RWPE2 (cell line): ENCODE data around the gene RBBP8NL.

Source experiments
- ATAC-seq: fragments of 200-7000 bp; cut with Tn5 transposase; 3 replicates; pipeline ENCODE4 v1.9.1; 2021; ENCODE audit warnings: low read depth
- DNase-seq: peaks from one replicate; pipeline ENCODE4 v3.0.0-alpha.2; 2020; ENCODE audit warnings: low spot score
- H3K27ac ChIP-seq: fragments of 450-650 bp; 2 replicates; pipeline ENCODE4 v1.5.1; 2017; ENCODE audit warnings: mild to moderate bottlenecking; ENCODE audit not compliant: poor library complexity, severe bottlenecking
- H3K27me3 ChIP-seq: fragments of 250-450 bp; sonication (Bioruptor Pico); 2 replicates; pipeline ENCODE4 v1.5.1; 2021; ENCODE audit warnings: mild to moderate bottlenecking, moderate library complexity; ENCODE audit not compliant: insufficient read depth, poor library complexity, severe bottlenecking
- H3K36me3 ChIP-seq: fragments of 250-450 bp; sonication (Bioruptor Pico); 2 replicates; pipeline ENCODE4 v1.5.1; 2020; ENCODE audit warnings: low read depth, mild to moderate bottlenecking, moderate library complexity
- H3K4me1 ChIP-seq: fragments of 250-450 bp; sonication (Bioruptor Pico); 2 replicates; pipeline ENCODE4 v1.5.1; 2021; ENCODE audit warnings: mild to moderate bottlenecking, moderate library complexity; ENCODE audit not compliant: insufficient read depth, poor library complexity, severe bottlenecking
- H3K4me3 ChIP-seq: fragments of 250-450 bp; sonication (Bioruptor Pico); 2 replicates; pipeline ENCODE4 v1.5.1; 2021; ENCODE audit warnings: mild to moderate bottlenecking, moderate library complexity; ENCODE audit not compliant: severe bottlenecking
- H3K9me3 ChIP-seq: fragments of 250-450 bp; sonication (Bioruptor Pico); 2 replicates; pipeline ENCODE4 v1.5.1; 2021; ENCODE audit warnings: mild to moderate bottlenecking, moderate library complexity; ENCODE audit not compliant: severe bottlenecking
- TF ChIP-seq, protein P1 (sequence below): fragments of 450-650 bp; IDR thresholded peaks from one replicate; pipeline ENCODE4 v1.5.1; 2017; ENCODE audit warnings: mild to moderate bottlenecking, moderate library complexity; ENCODE audit not compliant: poor library complexity, severe bottlenecking

The RBBP8NL gene

DNA sequence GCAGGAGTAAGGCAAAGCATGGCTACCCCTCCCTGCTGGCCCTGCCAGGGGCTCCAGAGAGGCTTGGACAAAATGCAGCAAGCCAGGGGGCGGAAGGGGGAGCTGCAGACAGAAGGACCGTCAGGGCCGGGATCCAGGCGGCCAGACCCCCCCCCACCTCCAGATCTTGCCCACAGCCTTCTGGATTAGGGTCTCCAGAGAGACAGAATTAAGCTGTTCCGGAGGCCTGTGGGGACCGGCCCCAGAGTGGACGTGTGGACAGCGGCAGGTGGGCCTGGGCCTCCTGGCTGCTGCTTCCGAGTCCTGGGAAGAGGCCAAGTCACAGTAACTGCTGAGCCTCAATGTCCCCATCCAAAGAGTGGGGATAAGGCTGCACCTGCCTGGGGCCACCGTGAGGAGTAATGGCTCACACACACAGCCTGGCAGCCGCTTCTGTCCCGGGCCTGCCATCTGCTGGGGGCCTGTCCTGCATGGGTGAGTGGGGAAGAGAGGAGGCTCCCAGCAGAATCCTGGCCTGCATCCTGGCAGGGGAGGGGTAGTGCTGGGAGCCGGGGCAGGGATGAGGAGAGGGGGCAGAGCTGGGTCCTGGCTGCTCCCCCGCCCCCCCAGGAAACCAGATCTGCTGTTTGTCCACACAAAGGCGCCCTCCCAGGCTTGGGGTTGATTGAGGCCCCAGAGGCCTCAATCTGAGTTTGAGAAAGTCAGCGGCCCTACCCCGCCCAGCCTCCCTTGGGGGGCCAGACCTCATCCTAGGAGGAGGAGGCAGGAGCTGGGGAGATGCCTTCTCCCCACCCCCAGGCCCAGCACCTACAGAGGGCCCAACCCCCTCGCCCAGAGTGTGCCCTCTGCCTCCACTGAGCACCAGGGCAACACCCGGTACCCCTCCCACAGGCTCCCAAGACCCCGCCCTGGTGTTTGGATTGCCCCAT, 64.1 kb downstream of the RBBP8NL start:
- H3K4me3 ChIP-seq: peak overlapping the region; percentile 98
- TF ChIP-seq, protein P1, sequence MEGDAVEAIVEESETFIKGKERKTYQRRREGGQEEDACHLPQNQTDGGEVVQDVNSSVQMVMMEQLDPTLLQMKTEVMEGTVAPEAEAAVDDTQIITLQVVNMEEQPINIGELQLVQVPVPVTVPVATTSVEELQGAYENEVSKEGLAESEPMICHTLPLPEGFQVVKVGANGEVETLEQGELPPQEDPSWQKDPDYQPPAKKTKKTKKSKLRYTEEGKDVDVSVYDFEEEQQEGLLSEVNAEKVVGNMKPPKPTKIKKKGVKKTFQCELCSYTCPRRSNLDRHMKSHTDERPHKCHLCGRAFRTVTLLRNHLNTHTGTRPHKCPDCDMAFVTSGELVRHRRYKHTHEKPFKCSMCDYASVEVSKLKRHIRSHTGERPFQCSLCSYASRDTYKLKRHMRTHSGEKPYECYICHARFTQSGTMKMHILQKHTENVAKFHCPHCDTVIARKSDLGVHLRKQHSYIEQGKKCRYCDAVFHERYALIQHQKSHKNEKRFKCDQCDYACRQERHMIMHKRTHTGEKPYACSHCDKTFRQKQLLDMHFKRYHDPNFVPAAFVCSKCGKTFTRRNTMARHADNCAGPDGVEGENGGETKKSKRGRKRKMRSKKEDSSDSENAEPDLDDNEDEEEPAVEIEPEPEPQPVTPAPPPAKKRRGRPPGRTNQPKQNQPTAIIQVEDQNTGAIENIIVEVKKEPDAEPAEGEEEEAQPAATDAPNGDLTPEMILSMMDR: peak; percentile 53
- peaks cover 61% of the 10 kb centered on the region for H3K36me3 ChIP-seq
- peaks cover 74% of the 10 kb centered on the region for H3K4me1 ChIP-seq
- ATAC-seq (no peak), DNase-seq (peak; percentile 91)
- peak overlapping the region; percentile 99 for H3K27ac ChIP-seq
- H3K9me3 ChIP-seq: no peaks in the 10 kb centered on the region
- no peaks in the 10 kb centered on the region for H3K27me3 ChIP-seq

- ATAC-seq (no peak), DNase-seq (peak; percentile 90)
- Histone ChIP-seq H3K36me3 (peaks cover 67% of the 10 kb centered on the region), H3K9me3 (no peaks in the 10 kb centered on the region), H3K4me1 (peaks cover 74% of the 10 kb centered on the region), H3K4me3 (no peak overlapping the region), H3K27ac (peak overlapping the region; percentile 99), H3K27me3 (no peaks in the 10 kb centered on the region)
- TF ChIP-seq, protein P1: no peak
These were observed 64.8 kb downstream of the RBBP8NL start for GRCh38 chr20:62362590-62362940.

- no peaks in the 10 kb centered on the region for H3K27me3 ChIP-seq
- H3K4me3 ChIP-seq: no peak overlapping the region
- peaks cover 73% of the 10 kb centered on the region for H3K36me3 ChIP-seq
- peaks cover 78% of the 10 kb centered on the region for H3K4me1 ChIP-seq
- TF ChIP-seq, protein P1: peak; percentile 39
- DNase-seq (peak; percentile 100), ATAC-seq (peak; percentile 12)
- peak overlapping the region; percentile 99 for H3K27ac ChIP-seq
- no peaks in the 10 kb centered on the region for H3K9me3 ChIP-seq
These were observed 65.3 kb downstream of the RBBP8NL start for GRCh38 chr20:62361799-62362589.

DNA sequence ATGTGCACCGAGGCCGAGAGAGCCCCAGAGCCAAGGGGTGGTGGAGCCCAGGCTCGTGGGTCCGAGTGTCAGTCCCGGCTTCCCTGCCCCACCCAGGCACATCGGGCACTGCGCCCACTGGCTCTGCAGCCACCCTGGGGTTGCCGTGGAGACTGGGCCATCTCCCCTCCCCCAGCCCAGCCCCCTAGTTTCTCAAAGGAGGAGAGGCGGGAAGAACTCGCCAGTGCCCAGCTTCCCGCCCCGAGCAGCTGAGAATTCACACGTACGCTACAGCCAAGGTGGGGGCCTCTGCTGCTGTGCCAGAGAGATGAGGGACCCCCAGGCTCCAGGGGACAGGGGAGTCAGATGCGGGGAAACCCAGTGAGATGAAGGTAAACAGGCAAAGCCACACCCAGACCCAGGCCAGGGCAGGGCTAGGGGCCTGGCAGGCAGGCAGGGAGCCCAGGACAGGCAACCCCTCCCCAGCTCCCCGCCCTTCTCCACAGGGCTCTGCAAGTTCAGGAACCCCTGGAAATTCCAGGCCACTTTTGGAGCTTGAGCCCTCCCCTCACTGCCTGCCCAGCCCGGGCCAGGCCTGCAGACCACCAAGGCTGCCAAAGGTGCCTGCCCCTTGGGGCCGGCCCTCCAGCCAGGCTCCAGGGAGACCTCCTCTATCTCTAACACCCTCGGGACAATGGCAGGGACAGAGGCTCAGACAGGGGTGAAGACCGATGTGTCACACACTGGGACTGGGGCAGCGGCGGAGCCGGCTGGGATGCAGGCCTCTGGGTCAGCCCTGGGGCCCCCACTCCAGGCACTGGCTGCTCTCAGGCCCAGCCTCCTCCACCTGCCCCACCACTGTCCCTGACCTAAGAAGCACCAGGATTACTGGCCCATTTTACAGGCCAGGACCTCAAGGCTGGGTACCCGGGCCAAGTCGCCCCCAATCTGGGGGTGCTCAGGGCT, 66.2 kb downstream of the RBBP8NL start:
- no peaks in the 10 kb centered on the region for H3K27me3 ChIP-seq
- H3K4me1 ChIP-seq: peaks cover 86% of the 10 kb centered on the region
- peaks cover 80% of the 10 kb centered on the region for H3K36me3 ChIP-seq
- H3K9me3 ChIP-seq: no peaks in the 10 kb centered on the region
- DNase-seq (peak; percentile 98), ATAC-seq (peak; percentile 9)
- TF ChIP-seq, protein P1: no peak
- H3K4me3 ChIP-seq: no peak overlapping the region
- peak overlapping the region; percentile 99 for H3K27ac ChIP-seq
